Left lung (tissue), 10 donors: ENCODE results near the gene PLEKHG4. TPM values are rescaled to one million over a fixed set of nuclear protein-coding genes. Genes with fewer than 3 reads are reported as not detected.

ENCODE experiments used
- ATAC-seq: fragments of 200-7000 bp; cut with Tn5 transposase; one replicate; pipeline ENCODE4 v1.9.1; 2020; ENCODE audit warnings: moderate library complexity
- DNase-seq, 4 donors: peaks; one replicate each; pipeline ENCODE4 v3.0.0-alpha.2; 2013 to 2020
- H3K27ac ChIP-seq, 2 donors: fragments of 200-600 bp; sonication (generic) in 1 of 2; one replicate each; pipeline versions ENCODE4 v1.5.0 to v1.8.0; 2020 to 2021
- H3K27me3 ChIP-seq, 2 donors: fragments of 200-600 bp; sonication (generic) in 1 of 2; one replicate each; pipeline versions ENCODE4 v1.5.0 to v1.8.0; 2020 to 2021
- H3K36me3 ChIP-seq, 2 donors: fragments of 200-600 bp; sonication (generic) in 1 of 2; one replicate each; pipeline versions ENCODE4 v1.5.0 to v1.8.0; 2020 to 2021
- H3K4me1 ChIP-seq, 2 donors: fragments of 200-600 bp; one replicate each; pipeline ENCODE4 v1.8.0; 2021
- H3K4me3 ChIP-seq, 2 donors: fragments of 200-600 bp; sonication (generic) in 1 of 2; one replicate each; pipeline versions ENCODE4 v1.5.0 to v1.8.0; 2020 to 2021; ENCODE audit warnings: mild to moderate bottlenecking in 1 of 2
- H3K9me3 ChIP-seq, 2 donors: fragments of 200-600 bp; sonication (generic) in 1 of 2; one replicate each; pipeline versions ENCODE4 v1.5.0 to v1.8.0; 2020 to 2021
- CTCF ChIP-seq, 2 donors: fragments of 200-600 bp; sonication (generic) in 1 of 2; IDR thresholded peaks; one replicate each; pipeline versions ENCODE4 v1.5.0 to v1.8.0; 2021; ENCODE audit warnings: antibody characterized with exemption in 2 of 2
- intact Hi-C, 2 donors: fragments of 100-400 bp; cut with DNase I; formaldehyde crosslinking; loops; one replicate each; pipeline versions ENCODE4 v1.11.2 to v1.14.2; 2022
- polyA plus RNA-seq, 6 donors: library from polyadenylated mRNA; unstranded; fragments of 120-200 nt; gene quantifications; one replicate each; pipeline ENCODE4 v1.2.1, GENCODE V29; 2013; ENCODE audit not compliant: insufficient read length in 6 of 6
- total RNA-seq, 2 donors: library from RNA; stranded (reverse); fragmentation: NEBNext Ultra II Directional; extraction: Animal tissue kit (Norgen Biotek cat#: 25700); gene quantifications; one replicate each; pipeline ENCODE4 v1.2.1, GENCODE V29; 2021
- donor health status: DM: no; HTN: yes; CAD: no.
- donor health status: DM: no; HTN: no; CAD: no.

Gene PLEKHG4
- total and polyA plus RNA-seq, 8 donors = 24.9 to 40.3 (median 33.7) TPM

GRCh38 chr16:67255553-67256221, 23.6 kb upstream of the PLEKHG4 start:
- Histone ChIP-seq H3K4me3 (no peak overlapping the region), H3K4me1 (no peaks in the 10 kb centered on the region), H3K9me3 (no peaks in the 10 kb centered on the region), H3K27ac (no peak overlapping the region), H3K27me3 (peaks cover 0 to 5% of the 10 kb centered on the region in 2 donors), H3K36me3 (no peaks in the 10 kb centered on the region)
- DNase-seq (no peak), ATAC-seq (no peak)
- TF ChIP-seq CTCF (IDR thresholded peaks at IDR 0.05) = no peak
- intact Hi-C loops = no loop called here

GRCh38 chr16:67256701-67257230, 22.6 kb upstream of the PLEKHG4 start:
- no peaks in the 10 kb centered on the region for H3K4me1 ChIP-seq
- no peak overlapping the region for H3K27ac ChIP-seq
- DNase-seq = no peak
- intact Hi-C loops = no loop called here
- H3K27me3 ChIP-seq = no peaks in the 10 kb centered on the region
- H3K9me3 ChIP-seq = no peaks in the 10 kb centered on the region
- TF ChIP-seq CTCF (IDR thresholded peaks at IDR 0.05) = no peak
- no peak for ATAC-seq
- H3K36me3 ChIP-seq = no peaks in the 10 kb centered on the region
- H3K4me3 ChIP-seq = no peak overlapping the region

- no peak for TF ChIP-seq CTCF (IDR thresholded peaks at IDR 0.05)
- Histone ChIP-seq H3K4me1 (no peaks in the 10 kb centered on the region), H3K27ac (no peak overlapping the region), H3K4me3 (no peak overlapping the region), H3K9me3 (no peaks in the 10 kb centered on the region), H3K27me3 (no peaks in the 10 kb centered on the region), H3K36me3 (no peaks in the 10 kb centered on the region)
- DNase-seq = no peak
- no peak for ATAC-seq
- intact Hi-C loops = no loop called here
These were observed 21.7 kb upstream of the PLEKHG4 start for GRCh38 chr16:67257486-67258160.

- H3K27ac ChIP-seq = no peak overlapping the region
- H3K4me1 ChIP-seq = no peaks in the 10 kb centered on the region
- H3K9me3 ChIP-seq = no peaks in the 10 kb centered on the region
- TF ChIP-seq CTCF (IDR thresholded peaks at IDR 0.05) = no peak
- ATAC-seq (no peak), DNase-seq (no peak)
- no peaks in the 10 kb centered on the region for H3K27me3 ChIP-seq
- H3K4me3 ChIP-seq = no peak overlapping the region
- intact Hi-C loops = no loop called here
- H3K36me3 ChIP-seq = no peaks in the 10 kb centered on the region
These were observed 21.0 kb upstream of the PLEKHG4 start for GRCh38 chr16:67258161-67258835.

- ATAC-seq = no peak
- Histone ChIP-seq H3K36me3 (no peaks in the 10 kb centered on the region), H3K27ac (no peak overlapping the region), H3K9me3 (no peaks in the 10 kb centered on the region), H3K4me1 (no peaks in the 10 kb centered on the region), H3K4me3 (no peak overlapping the region), H3K27me3 (no peaks in the 10 kb centered on the region)
- no peak for DNase-seq
- TF ChIP-seq CTCF (IDR thresholded peaks at IDR 0.05) = no peak
- intact Hi-C loops = no loop called here
These were observed 19.6 kb upstream of the PLEKHG4 start for GRCh38 chr16:67259705-67260104.
